ENCODE data around the gene PITPNC1. TPM values are rescaled to one million over a fixed set of nuclear protein-coding genes. Genes with fewer than 3 reads are reported as not detected.

The PITPNC1 gene
- total RNA-seq, 4 donors from 2014 or later, result 2.3 to 8.6 (median 4.3) TPM

DNA sequence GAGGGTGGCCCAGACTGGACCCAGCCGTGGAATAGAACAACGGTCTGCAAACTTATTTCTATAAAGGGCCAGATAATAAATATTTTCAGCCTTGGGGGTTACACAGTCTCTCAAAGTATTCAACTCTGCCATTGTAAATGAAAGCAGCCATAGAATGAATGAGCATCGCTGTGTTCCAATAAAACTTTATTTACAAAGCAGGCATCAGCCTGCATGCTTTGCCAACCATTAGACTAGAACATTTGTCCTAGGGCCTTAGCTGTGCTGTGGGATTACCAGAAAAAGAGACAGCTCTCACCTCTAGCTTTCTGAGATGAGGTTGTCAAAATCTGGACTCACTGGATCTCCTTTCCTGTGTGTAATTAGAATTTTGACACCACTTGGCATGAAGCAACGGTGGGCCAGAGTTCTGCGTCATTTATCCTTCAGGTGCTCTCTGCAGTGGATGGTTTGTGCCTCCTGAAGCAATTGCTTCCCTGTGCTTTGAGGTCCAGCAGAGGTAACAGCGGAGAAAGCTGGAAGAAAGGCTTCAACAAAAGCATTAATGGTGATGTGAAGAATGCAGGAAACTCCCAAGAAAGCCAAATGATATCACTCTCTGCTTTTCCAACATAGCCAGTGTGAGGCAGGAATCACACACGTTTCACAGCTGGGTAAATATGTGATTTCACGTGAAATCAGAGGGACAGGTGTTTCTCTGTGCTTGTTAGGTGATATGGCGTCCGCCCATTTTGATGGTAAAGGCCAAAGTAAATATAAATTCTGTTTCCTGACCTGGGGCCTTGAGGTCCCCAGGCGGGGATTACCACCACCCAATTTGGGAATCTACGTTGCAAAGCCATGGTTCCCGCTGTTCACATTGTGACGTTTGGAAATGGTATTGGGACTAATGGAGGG lies 148.4 kb downstream of the PITPNC1 start:
- in situ Hi-C loops (cut with MboI; ENCODE audit: low sequenced_read_pairs in 4 of 4) (no loop called here), intact Hi-C loops (cut with DNase I; ENCODE audit: low total_unique reads) (no loop called here)
- H3K4me3 ChIP-seq, result no peak overlapping the region
- peaks cover 6 to 7% of the 10 kb centered on the region in 2 donors for H3K4me1 ChIP-seq
- H3K36me3 ChIP-seq, result no peaks in the 10 kb centered on the region
- H3K27ac ChIP-seq, result no peak overlapping the region
- H3K9me3 ChIP-seq, result no peaks in the 10 kb centered on the region
- peaks cover 0 to 8% (median 0%) of the 10 kb centered on the region in 3 donors for H3K27me3 ChIP-seq
- DNase-seq, result no peak
- ATAC-seq, result no peak
- TF ChIP-seq POLR2A (IDR thresholded peaks at IDR 0.05), result no peak
- TF ChIP-seq, protein P1, sequence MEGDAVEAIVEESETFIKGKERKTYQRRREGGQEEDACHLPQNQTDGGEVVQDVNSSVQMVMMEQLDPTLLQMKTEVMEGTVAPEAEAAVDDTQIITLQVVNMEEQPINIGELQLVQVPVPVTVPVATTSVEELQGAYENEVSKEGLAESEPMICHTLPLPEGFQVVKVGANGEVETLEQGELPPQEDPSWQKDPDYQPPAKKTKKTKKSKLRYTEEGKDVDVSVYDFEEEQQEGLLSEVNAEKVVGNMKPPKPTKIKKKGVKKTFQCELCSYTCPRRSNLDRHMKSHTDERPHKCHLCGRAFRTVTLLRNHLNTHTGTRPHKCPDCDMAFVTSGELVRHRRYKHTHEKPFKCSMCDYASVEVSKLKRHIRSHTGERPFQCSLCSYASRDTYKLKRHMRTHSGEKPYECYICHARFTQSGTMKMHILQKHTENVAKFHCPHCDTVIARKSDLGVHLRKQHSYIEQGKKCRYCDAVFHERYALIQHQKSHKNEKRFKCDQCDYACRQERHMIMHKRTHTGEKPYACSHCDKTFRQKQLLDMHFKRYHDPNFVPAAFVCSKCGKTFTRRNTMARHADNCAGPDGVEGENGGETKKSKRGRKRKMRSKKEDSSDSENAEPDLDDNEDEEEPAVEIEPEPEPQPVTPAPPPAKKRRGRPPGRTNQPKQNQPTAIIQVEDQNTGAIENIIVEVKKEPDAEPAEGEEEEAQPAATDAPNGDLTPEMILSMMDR (IDR thresholded peaks at IDR 0.05 in 4 of 5, conservative IDR thresholded peaks at IDR 0.05 in 1 of 5), result no peak

DNA sequence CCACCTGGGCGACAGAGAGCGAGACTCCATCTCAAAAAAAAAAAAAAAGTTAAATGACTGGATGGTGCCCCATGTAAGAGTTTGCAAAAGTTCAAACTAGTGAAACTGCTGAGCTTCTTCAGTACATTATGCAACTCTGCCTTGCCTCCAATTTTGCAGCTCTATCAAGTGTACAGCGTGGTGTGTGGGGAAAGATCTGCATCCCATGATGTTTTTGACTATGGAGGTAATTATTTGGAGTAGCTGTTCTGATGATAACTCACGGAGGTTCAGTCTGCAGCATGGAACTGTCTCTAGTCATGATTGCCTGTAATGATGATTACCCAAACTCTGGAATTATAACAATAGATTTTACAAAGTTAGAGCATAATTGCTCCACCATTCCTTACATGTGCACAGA lies 149.6 kb downstream of the PITPNC1 start:
- Histone ChIP-seq H3K27me3 (peaks cover 0 to 9% (median 0%) of the 10 kb centered on the region in 3 donors), H3K27ac (no peak overlapping the region), H3K9me3 (no peaks in the 10 kb centered on the region), H3K36me3 (no peaks in the 10 kb centered on the region), H3K4me3 (no peak overlapping the region), H3K4me1 (peaks cover 0 to 2% of the 10 kb centered on the region in 2 donors)
- ATAC-seq, result no peak
- DNase-seq, result no peak
- no peak for TF ChIP-seq POLR2A (IDR thresholded peaks at IDR 0.05)
- TF ChIP-seq, protein P1 (IDR thresholded peaks at IDR 0.05 in 4 of 5, conservative IDR thresholded peaks at IDR 0.05 in 1 of 5), result no peak
- in situ Hi-C loops (cut with MboI; ENCODE audit: low sequenced_read_pairs in 4 of 4), result no loop called here
- intact Hi-C loops (cut with DNase I; ENCODE audit: low total_unique reads), result no loop called here

DNA sequence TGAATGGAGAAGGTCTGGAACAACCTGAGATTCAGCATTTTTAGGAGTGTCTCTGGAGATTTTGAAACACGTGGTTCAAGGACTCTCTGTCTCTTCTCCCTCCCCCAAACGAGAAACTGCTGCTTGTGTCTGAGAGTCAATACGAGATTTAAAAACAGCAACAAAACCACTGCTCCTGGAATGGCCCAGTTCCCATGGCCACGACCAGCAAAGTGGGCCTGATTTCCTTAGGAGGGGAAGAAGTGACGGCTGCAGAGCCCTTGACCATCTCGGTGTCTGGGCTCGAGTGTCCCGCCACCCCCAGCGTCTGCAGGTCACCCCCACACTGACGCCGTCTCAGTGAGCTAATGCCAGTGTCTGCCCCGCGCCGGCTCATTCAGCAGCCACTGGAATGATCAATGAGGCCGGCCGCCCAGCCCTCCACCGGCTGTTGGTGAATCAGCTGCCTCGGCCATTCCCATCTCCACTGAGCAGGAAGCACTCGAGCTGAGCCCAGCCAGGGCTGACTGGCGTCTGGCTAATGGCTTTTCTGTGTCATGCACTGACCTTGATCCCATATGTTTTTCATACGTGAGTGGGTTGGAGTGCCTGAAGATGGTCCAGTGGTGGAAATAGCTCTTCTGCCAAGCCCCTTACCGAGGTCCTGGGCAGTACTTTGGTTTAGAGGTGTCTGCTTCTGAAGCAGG lies 151.8 kb downstream of the PITPNC1 start:
- Histone ChIP-seq H3K27ac (peak overlapping the region; percentile 53 to 66 (median 61)), H3K4me1 (peaks cover 0 to 3% of the 10 kb centered on the region in 2 donors), H3K36me3 (no peaks in the 10 kb centered on the region), H3K9me3 (no peaks in the 10 kb centered on the region), H3K4me3 (peak overlapping the region in 2 of 4 donors; percentile 14 to 28), H3K27me3 (peaks cover 0 to 9% (median 0%) of the 10 kb centered on the region in 3 donors)
- ATAC-seq, result peak; percentile 62 to 66
- TF ChIP-seq, protein P1 (IDR thresholded peaks at IDR 0.05 in 4 of 5, conservative IDR thresholded peaks at IDR 0.05 in 1 of 5), result no peak
- TF ChIP-seq POLR2A (IDR thresholded peaks at IDR 0.05), result no peak
- intact Hi-C loops (cut with DNase I; ENCODE audit: low total_unique reads), result no loop called here
- DNase-seq, result peak in 1 of 2 donors; percentile 26
- in situ Hi-C loops (cut with MboI; ENCODE audit: low sequenced_read_pairs in 4 of 4), result no loop called here

DNA sequence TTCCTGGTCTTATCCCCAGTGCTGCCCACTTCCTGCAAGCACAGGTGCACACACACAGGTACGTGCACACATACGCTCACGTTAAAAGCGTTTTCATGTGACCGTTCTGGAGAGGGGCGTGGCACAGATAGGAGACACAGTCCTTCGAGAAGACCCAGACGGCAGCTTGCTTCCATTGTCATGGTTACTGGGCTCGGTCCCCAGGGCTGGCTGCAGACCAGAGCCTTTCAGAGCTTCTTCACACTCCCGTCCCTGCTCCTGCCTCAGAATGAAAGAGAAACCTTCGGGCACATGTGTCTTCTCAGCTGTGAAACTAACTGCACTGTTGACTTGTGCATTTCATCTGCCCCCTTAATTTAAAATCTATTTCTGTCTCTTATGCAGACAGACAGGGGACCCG lies 154.2 kb downstream of the PITPNC1 start:
- Histone ChIP-seq H3K36me3 (no peaks in the 10 kb centered on the region), H3K9me3 (no peaks in the 10 kb centered on the region), H3K4me3 (no peak overlapping the region), H3K27ac (no peak overlapping the region), H3K4me1 (peaks cover 0 to 3% of the 10 kb centered on the region in 2 donors), H3K27me3 (peaks cover 0 to 9% (median 0%) of the 10 kb centered on the region in 3 donors)
- intact Hi-C loops (cut with DNase I; ENCODE audit: low total_unique reads) (no loop called here), in situ Hi-C loops (cut with MboI; ENCODE audit: low sequenced_read_pairs in 4 of 4) (no loop called here)
- ATAC-seq, result no peak
- TF ChIP-seq, protein P1 (IDR thresholded peaks at IDR 0.05 in 4 of 5, conservative IDR thresholded peaks at IDR 0.05 in 1 of 5), result no peak
- no peak for TF ChIP-seq POLR2A (IDR thresholded peaks at IDR 0.05)
- DNase-seq, result no peak

Measured in gastrocnemius medialis (tissue), 4 donors.